Measurements from ENCODE around the gene MRPL1. TPM values are rescaled to one million over a fixed set of nuclear protein-coding genes. Genes with fewer than 3 reads are reported as not detected.

MRPL1 gene
- total RNA-seq, 1 experiment from 2014 or later: 18.3 TPM

GRCh38 chr4:77845929-77846328 is 16.7 kb upstream of the MRPL1 start:
- DNase-seq (ENCODE audit: low read depth, low spot score): no peak
- Histone ChIP-seq H3K27ac (ENCODE audit: low read length) (no peak overlapping the region), H3K27me3 (ENCODE audit: control insufficient read depth, insufficient read depth, low read length) (no peaks in the 10 kb centered on the region; the same call in 1 of the 2 replicates), H3K4me1 (ENCODE audit: control insufficient read depth, insufficient read depth, low read length) (no peaks in the 10 kb centered on the region), H3K9me3 (ENCODE audit: control insufficient read depth, insufficient read depth, low read depth, low read length) (no peaks in the 10 kb centered on the region), H3K36me3 (ENCODE audit: control insufficient read depth, insufficient read depth, low read length) (no peaks in the 10 kb centered on the region), H3K4me3 (ENCODE audit: low read depth in 2 of 2, low read length in 2 of 2) (no peak overlapping the region)
- ATAC-seq: no peak
- ChIA-PET POLR2A (no interaction called here), CTCF (no interaction called here)
- in situ Hi-C loops (cut with HindIII; ENCODE audit: low pct_unique_long_range_greater_than_20kb, low sequenced_read_pairs): no loop called here
- BruUV-seq (replicated peaks): no TSS peak
- intact Hi-C loops (cut with micrococcal nuclease; ENCODE audit: unreplicated experiment): no loop called here
- TF ChIP-seq SIN3A (IDR thresholded peaks at IDR 0.05; ENCODE audit: borderline replicate concordance, insufficient read depth, low read depth, low read length) (no peak), TCF7L2 (IDR thresholded peaks at IDR 0.05; ENCODE audit: low read depth, low read length) (no peak)
- TF ChIP-seq, protein P1, sequence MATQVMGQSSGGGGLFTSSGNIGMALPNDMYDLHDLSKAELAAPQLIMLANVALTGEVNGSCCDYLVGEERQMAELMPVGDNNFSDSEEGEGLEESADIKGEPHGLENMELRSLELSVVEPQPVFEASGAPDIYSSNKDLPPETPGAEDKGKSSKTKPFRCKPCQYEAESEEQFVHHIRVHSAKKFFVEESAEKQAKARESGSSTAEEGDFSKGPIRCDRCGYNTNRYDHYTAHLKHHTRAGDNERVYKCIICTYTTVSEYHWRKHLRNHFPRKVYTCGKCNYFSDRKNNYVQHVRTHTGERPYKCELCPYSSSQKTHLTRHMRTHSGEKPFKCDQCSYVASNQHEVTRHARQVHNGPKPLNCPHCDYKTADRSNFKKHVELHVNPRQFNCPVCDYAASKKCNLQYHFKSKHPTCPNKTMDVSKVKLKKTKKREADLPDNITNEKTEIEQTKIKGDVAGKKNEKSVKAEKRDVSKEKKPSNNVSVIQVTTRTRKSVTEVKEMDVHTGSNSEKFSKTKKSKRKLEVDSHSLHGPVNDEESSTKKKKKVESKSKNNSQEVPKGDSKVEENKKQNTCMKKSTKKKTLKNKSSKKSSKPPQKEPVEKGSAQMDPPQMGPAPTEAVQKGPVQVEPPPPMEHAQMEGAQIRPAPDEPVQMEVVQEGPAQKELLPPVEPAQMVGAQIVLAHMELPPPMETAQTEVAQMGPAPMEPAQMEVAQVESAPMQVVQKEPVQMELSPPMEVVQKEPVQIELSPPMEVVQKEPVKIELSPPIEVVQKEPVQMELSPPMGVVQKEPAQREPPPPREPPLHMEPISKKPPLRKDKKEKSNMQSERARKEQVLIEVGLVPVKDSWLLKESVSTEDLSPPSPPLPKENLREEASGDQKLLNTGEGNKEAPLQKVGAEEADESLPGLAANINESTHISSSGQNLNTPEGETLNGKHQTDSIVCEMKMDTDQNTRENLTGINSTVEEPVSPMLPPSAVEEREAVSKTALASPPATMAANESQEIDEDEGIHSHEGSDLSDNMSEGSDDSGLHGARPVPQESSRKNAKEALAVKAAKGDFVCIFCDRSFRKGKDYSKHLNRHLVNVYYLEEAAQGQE (IDR thresholded peaks at IDR 0.05; ENCODE audit: insufficient read depth in 1 of 2, low read depth in 2 of 2, low read length in 1 of 2): no peak

- H3K36me3 ChIP-seq (ENCODE audit: control insufficient read depth, insufficient read depth, low read length): no peaks in the 10 kb centered on the region
- no peak overlapping the region for H3K27ac ChIP-seq (ENCODE audit: low read length)
- DNase-seq (ENCODE audit: low read depth, low spot score) (no peak), ATAC-seq (no peak)
- in situ Hi-C loops (cut with HindIII; ENCODE audit: low pct_unique_long_range_greater_than_20kb, low sequenced_read_pairs) (no loop called here), intact Hi-C loops (cut with micrococcal nuclease; ENCODE audit: unreplicated experiment) (no loop called here)
- TF ChIP-seq POLR2AphosphoS5 (IDR thresholded peaks at IDR 0.05; ENCODE audit: low read depth, low read length) (no peak), CTCF (IDR thresholded peaks at IDR 0.05) (no peak), TCF7L2 (IDR thresholded peaks at IDR 0.05; ENCODE audit: low read depth, low read length) (no peak), SIN3A (IDR thresholded peaks at IDR 0.05; ENCODE audit: borderline replicate concordance, insufficient read depth, low read depth, low read length) (no peak)
- TF ChIP-seq, protein P1 (IDR thresholded peaks at IDR 0.05; ENCODE audit: insufficient read depth in 1 of 2, low read depth in 2 of 2, low read length in 1 of 2): no peak
- H3K4me1 ChIP-seq (ENCODE audit: control insufficient read depth, insufficient read depth, low read length): no peaks in the 10 kb centered on the region
- H3K4me3 ChIP-seq (ENCODE audit: low read depth in 2 of 2, low read length in 2 of 2): no peak overlapping the region
- POLR2A ChIA-PET: no interaction called here
- no peaks in the 10 kb centered on the region for H3K27me3 ChIP-seq (ENCODE audit: control insufficient read depth, insufficient read depth, low read length)
- H3K9me3 ChIP-seq (ENCODE audit: control insufficient read depth, insufficient read depth, low read depth, low read length): no peaks in the 10 kb centered on the region
- CTCF ChIA-PET: no interaction called here
- BruUV-seq (replicated peaks): no TSS peak
These were observed 14.1 kb upstream of the MRPL1 start for GRCh38 chr4:77848508-77848907.

Measured in Panc1 (cell line).